ENCODE data around the gene DCAF6. TPM values are rescaled to one million over a fixed set of nuclear protein-coding genes. Genes with fewer than 3 reads are reported as not detected.

The DCAF6 gene
- total and polyA plus RNA-seq, 8 donors: 39.7 to 62.7 (median 55.0) TPM

DNA sequence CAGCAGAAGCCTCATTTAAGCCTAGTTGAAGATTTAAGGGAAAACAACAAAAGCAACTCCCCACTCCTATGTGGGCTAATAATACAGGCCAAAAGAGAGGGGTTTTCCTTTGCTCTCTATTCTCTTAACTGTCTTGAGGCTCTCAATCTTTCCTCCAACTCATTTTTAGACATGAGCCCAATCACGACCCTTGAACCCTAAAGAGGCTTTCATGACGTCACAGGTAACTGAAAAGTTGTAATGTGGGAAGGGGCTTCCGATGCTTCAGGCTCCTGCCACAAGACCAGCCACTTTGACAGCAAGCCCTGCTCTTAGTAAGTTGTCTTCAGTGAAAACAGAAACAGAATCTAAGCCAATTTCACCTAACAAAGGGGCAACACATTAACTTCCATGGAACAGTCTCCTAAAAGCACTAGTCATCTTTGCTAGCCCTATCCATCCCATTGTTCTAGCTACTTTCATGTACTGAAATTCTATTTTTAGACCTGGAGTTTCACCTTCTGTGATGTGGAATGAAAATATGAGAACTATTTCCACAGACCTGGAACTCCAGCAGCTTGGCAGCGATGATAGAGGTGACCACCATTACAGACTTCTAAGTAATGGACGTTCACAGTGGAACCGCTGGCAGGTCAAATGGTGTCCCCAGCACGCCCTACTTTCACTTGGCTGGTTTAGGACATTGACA is 164.0 kb downstream of the DCAF6 start:
- intact Hi-C loops (cut with DNase I): no loop called here
- Histone ChIP-seq H3K4me1 (no peaks in the 10 kb centered on the region), H3K4me3 (no peak overlapping the region), H3K36me3 (peaks cover 0 to 6% of the 10 kb centered on the region in 2 donors), H3K27ac (no peak overlapping the region), H3K9me3 (no peaks in the 10 kb centered on the region), H3K27me3 (no peaks in the 10 kb centered on the region)
- TF ChIP-seq, protein P1, sequence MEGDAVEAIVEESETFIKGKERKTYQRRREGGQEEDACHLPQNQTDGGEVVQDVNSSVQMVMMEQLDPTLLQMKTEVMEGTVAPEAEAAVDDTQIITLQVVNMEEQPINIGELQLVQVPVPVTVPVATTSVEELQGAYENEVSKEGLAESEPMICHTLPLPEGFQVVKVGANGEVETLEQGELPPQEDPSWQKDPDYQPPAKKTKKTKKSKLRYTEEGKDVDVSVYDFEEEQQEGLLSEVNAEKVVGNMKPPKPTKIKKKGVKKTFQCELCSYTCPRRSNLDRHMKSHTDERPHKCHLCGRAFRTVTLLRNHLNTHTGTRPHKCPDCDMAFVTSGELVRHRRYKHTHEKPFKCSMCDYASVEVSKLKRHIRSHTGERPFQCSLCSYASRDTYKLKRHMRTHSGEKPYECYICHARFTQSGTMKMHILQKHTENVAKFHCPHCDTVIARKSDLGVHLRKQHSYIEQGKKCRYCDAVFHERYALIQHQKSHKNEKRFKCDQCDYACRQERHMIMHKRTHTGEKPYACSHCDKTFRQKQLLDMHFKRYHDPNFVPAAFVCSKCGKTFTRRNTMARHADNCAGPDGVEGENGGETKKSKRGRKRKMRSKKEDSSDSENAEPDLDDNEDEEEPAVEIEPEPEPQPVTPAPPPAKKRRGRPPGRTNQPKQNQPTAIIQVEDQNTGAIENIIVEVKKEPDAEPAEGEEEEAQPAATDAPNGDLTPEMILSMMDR (IDR thresholded peaks at IDR 0.05): no peak
- ATAC-seq: no peak
- DNase-seq: no peak

DNA sequence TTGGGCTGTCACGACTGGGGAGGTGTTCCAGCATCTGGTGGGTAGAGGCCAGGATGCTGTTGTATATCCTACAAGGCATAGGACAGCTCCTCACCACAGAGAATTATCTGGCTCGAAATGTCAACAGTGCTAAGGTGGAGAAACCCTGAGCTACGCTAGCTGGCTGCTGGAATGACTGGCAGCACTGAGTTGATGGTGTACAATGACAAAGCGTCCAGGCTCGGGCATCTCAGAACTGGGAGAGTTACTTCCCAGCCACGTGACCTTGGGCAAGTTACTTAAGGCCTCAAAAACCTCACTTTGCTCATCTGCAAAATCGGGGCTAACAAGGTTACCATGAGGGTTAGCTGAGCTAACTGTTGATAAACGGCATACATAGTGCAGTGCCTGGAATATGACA is 164.9 kb downstream of the DCAF6 start:
- no peak overlapping the region for H3K27ac ChIP-seq
- intact Hi-C loops (cut with DNase I): no loop called here

DNA sequence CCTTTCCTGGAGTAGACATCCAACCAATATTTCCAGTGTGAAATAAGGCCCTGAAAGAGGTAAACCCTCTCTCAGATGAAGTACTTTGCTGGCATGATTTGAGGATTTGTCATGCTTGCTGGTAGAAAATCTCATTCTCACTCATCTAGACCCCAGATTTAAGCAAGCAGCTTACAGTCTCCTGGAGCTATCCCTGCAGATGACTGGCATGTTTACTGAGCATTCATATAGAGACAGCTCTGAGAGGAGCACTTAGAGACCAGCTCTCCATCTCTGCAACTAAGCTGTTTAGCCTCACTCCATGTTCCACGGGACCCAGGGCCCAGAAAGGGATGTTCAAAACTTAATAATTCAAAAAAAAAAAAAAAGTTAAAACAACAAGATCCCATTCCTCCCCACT is 166.0 kb downstream of the DCAF6 start:
- no peak overlapping the region for H3K4me3 ChIP-seq
- no peaks in the 10 kb centered on the region for H3K27me3 ChIP-seq
- DNase-seq (no peak), ATAC-seq (no peak)
- TF ChIP-seq, protein P1 (IDR thresholded peaks at IDR 0.05): no peak
- intact Hi-C loops (cut with DNase I): no loop called here
- H3K9me3 ChIP-seq: no peaks in the 10 kb centered on the region
- H3K4me1 ChIP-seq: no peaks in the 10 kb centered on the region
- no peak overlapping the region for H3K27ac ChIP-seq
- peaks cover 0 to 6% of the 10 kb centered on the region in 2 donors for H3K36me3 ChIP-seq

More for the DNA sequence above, 164.9 kb downstream of the DCAF6 start:
- no peaks in the 10 kb centered on the region for H3K9me3 ChIP-seq
- no peak overlapping the region for H3K4me3 ChIP-seq
- H3K27me3 ChIP-seq: no peaks in the 10 kb centered on the region
- ATAC-seq (no peak), DNase-seq (no peak)
- H3K4me1 ChIP-seq: no peaks in the 10 kb centered on the region
- H3K36me3 ChIP-seq: peaks cover 0 to 6% of the 10 kb centered on the region in 2 donors
- TF ChIP-seq, protein P1 (IDR thresholded peaks at IDR 0.05): no peak

DNA sequence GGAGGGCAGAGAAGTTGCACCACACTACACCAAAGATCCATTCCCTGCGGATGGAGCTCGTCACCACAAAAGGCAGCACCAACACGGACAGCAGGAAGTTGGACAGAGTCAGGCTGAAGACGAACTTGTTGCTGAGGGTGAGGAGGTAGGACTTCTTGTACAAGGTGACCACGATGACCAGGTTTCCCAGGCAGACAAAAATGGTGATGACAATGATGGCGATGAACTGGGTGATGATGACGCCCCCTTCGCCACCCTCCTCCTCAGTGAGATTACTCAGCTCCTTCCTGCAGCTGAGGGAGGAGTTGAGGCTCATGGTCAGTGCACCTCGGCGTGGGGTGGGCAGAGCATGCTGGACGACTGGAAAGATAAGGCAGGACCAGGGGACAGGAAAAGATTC is 168.1 kb downstream of the DCAF6 start:
- intact Hi-C loops (cut with DNase I): no loop called here
- Histone ChIP-seq H3K9me3 (no peaks in the 10 kb centered on the region), H3K27me3 (no peaks in the 10 kb centered on the region), H3K4me1 (no peaks in the 10 kb centered on the region), H3K27ac (no peak overlapping the region), H3K4me3 (no peak overlapping the region), H3K36me3 (peaks cover 0 to 6% of the 10 kb centered on the region in 2 donors)
- TF ChIP-seq, protein P1 (IDR thresholded peaks at IDR 0.05): no peak
- ATAC-seq (no peak), DNase-seq (no peak)

DNA sequence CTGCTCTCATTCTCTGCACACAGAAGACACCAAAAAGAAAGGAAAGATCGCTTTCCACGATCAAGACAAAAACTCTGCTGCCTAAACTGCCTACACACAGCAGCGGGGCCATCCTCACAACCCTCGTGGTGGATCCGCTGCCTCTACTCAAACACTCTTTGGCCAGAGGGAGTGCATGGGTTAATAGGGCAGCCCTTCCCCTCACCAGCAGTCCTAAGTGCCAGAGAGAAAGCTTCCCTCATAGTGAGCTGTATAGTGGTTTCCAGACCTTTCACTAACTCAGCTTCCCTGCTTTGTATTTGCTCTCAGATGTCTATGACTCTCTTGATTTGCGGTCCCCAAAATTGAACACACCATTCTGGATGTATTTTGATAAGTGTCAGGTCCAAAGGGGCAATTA is 169.4 kb downstream of the DCAF6 start:
- no peaks in the 10 kb centered on the region for H3K9me3 ChIP-seq
- no peaks in the 10 kb centered on the region for H3K4me1 ChIP-seq
- intact Hi-C loops (cut with DNase I): no loop called here
- no peak overlapping the region for H3K4me3 ChIP-seq
- TF ChIP-seq, protein P1 (IDR thresholded peaks at IDR 0.05): no peak
- peaks cover 0 to 6% of the 10 kb centered on the region in 2 donors for H3K36me3 ChIP-seq
- DNase-seq: no peak
- H3K27me3 ChIP-seq: no peaks in the 10 kb centered on the region
- no peak for ATAC-seq
- no peak overlapping the region for H3K27ac ChIP-seq
